Measurements from ENCODE around the gene NELL1.

DNA sequence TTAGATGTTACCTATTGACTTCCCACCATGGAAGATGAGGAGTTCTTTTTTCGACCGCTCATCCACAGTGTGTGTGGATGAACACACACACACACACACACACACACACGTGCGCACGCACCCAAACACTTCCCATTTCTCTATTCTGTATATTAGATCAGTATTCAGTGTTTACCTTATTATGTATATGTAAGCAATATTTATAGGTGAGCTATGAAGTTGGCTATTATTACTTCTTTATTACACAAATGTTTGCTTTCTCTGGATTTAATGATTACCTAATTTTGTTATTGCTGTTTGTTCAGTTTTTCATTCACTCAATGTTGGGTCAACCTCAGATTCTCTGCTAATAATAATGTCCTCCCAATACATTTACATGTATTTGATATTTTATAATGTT, 721.0 kb downstream of the NELL1 start:
- no peak for TF ChIP-seq POLR2AphosphoS5 (IDR thresholded peaks at IDR 0.05; ENCODE audit: low read depth, low read length)
- TF ChIP-seq POLR2A (IDR thresholded peaks at IDR 0.05; ENCODE audit: low read depth, low read length): no peak
- no peak for TF ChIP-seq PAX5 (IDR thresholded peaks at IDR 0.05; ENCODE audit: insufficient read depth, low read length, severe bottlenecking)
